UCSD-AML1 (cell line): ENCODE measurements around the gene ZNF608.

Experiments
- DNase-seq: peaks from one replicate; lab custom pipeline; 2025; ENCODE audit not compliant: unreplicated experiment; lab: John Stamatoyannopoulos, UW

Gene ZNF608

DNA sequence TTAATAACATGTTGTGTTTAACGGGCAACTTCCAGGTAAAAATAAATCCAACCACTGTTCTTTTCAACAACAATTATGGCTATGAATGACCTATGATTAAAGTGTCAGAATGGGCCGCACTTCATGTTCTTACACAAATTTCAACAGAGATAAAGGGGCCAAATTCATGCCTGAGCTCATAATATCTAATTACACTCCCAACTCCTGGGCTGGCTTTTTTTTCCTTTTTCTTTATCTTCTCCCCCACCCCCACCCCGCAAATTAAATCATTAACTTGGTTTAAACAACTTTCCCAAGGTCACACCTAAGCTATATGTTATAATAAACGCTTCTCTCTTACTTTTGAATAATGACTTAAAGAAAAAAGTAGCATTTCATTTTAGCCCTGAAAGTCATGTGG is 25.8 kb downstream of the ZNF608 start:
- DNase-seq: no peak

DNA sequence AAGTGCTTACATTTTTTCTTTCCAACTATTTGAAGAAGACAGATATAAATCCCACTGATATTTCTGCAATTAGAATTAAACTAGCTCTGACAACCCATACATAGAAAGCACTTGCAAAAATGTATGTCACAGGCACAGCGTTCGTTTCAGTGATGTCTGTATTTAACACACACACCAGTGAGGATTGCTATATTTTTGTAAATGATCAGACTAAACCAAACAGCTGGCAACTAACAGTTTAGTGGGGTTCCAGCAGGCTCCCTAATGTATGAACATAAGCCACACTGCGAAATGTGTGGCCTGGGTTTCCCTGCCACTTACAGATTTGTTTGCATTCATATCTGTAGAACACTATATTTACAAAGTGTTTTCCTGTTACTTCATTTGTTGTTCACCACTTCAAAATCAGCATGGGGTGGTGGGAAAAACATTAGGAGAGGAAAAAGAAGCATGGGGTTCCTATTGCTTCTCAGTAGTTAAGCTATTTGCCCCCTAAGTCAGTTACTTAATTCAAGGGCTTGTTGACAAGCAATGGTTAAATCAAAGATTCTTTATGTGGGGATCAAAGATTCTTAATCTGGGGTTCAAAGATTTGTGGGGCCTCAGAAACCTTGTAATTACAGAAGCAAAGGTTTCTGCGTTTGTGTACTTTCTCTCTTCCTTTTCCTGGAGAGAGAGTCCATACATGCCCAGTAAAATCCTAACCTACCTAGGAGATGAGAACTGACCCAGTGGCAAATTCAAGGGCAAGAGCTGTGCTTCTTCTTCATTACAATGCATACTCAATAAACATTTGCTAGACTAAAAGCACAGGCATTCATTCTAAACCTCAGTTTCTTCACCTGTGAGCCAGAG is 27.1 kb downstream of the ZNF608 start:
- DNase-seq: no peak

- DNase-seq: no peak
These were observed 28.1 kb downstream of the ZNF608 start for GRCh38 chr5:124718380-124718789.

- no peak for DNase-seq
These were observed 30.3 kb downstream of the ZNF608 start for GRCh38 chr5:124716169-124716568.

DNA sequence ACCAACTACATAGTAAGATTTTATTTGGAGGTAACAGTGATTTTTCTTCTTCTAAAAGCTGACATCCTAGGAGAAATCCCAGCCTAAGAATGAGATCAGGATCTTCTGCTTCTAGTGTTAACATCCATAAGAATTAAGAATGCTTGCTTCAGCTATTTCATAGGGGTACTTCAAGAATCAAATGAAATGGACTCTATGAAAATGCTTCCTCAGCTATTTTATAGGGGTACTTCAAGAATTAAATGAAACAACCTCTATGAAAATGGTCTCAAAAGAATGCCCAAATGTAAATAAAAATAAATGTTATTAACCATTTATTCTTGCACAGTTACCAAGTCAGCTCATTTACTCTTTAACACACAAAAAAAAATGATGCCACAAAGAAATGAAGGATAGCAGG is 31.5 kb downstream of the ZNF608 start:
- DNase-seq: no peak

DNA sequence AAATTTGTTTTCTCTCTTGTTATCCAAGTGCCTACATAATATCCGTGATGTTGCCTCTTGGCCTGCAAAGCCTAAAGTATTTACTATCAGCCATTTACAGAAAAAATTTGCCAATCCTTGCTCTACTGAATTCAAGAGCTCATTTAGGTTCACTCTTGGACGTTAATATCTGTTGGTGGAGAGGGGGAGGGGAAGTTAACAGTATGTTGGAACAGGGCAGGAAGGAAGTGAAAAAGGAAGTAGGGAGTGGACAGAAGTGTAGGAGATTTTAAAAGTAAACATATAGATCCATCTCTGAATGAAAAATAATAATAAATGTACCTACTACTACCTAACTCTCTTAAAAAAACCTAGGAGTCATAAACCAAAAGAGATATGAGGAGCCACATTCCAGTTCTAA is 32.8 kb downstream of the ZNF608 start:
- no peak for DNase-seq

DNA sequence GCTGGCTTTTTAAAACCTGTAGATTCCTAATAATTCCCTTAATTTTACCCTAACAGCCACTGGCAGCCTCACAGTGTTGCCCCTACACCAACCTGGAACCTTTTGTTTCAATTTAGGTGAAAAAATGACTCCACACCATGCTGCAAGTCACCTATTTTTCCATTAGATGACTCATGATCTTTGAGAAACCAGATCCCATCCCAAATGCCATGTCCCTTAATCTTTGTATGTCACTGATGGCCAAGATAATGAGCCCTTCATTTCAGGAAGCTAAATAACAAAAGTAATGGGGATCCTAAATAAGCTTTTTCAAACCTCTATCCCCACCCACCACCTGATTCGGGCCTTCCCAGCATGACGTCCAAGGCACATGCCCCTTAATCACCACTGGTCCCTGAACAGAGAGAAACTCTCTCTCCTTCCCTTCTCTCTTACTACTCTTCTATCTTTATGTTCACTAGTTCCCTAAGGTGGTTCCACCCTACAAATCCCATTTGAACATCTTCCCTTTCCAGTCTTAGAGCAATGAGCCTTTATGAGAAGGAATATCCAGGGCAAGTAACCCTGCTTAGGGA is 33.6 kb downstream of the ZNF608 start:
- no peak for DNase-seq

- no peak for DNase-seq
These were observed 38.4 kb downstream of the ZNF608 start for GRCh38 chr5:124708086-124708485.

DNA sequence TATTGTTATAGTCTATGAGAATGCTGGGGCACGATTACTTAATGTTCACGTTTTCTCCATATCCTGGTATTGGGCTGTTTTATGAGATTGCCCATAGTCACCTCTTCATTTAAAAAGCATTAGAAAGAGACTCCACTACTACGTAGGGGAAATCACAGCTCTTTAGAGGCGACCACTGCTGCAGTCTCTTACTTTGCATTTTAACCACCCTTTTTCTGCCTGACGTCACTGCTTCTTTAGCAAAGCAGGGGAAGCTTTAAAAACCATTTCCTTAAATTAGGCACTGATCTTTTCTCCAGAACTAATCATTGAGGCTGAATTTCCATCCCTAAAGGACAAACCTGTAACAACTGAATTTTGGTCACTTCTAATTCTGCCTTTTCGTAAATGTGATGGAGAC is 38.9 kb downstream of the ZNF608 start:
- no peak for DNase-seq

- DNase-seq: no peak
These were observed 39.6 kb downstream of the ZNF608 start for GRCh38 chr5:124706729-124707361.

- no peak for DNase-seq
These were observed 40.4 kb downstream of the ZNF608 start for GRCh38 chr5:124706051-124706450.

DNA sequence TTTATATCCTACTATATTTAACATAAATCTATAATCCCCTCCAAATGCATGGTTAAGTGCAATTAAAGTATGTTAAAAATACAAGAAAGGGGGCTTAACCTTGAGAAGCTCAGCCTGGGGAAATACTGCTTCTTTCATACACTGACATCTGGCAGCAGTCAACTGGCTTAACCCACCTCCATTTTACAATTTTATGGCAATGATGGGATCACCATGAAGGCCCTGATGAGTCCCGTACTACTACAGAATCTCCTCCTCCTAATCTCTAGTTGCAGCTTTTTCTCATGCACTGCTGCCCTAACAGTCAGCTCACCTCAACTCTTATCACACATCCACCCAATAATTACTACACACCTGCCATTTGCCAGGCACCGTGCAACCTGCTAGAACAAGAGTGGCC is 40.9 kb downstream of the ZNF608 start:
- DNase-seq: no peak

GRCh38 chr5:124704594-124705284 is 41.7 kb downstream of the ZNF608 start:
- no peak for DNase-seq

DNA sequence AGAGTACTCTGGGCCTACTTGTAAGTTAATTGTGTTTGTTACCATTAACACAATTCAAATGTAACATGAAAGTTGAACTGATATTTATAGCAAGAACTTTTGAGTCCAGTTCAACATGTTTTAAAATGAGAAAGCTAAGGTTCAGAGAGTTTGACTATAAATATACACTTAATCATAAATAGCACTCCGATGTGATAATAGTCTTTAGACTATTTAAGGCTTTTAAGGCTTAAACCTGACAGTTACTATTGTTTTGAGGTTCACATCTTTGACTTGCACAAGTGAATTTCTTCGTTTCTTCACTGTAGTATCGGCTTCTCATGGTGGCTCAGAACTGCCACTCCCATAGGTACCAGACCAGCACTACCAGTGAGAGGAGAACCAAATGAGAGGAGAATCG is 42.4 kb downstream of the ZNF608 start:
- DNase-seq: no peak

DNA sequence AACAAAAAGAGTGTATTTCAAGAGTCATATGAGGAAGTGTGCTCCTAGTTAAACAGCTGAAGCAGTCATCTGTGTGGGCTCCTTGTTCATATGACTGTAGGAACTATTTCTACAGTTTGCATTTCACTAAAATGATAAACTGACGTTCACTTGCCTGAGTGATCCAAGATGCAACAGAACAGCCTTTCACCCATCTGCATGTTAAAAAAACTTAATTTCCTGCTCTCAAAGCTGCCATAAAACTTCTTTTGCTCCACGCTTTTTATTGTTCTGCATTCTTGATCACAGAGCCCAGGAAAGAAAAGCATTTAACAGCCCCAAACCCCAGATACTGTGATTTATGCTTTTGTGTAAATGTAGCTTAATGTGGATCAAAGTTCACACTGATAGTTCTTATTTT is 43.9 kb downstream of the ZNF608 start:
- DNase-seq: no peak

DNA sequence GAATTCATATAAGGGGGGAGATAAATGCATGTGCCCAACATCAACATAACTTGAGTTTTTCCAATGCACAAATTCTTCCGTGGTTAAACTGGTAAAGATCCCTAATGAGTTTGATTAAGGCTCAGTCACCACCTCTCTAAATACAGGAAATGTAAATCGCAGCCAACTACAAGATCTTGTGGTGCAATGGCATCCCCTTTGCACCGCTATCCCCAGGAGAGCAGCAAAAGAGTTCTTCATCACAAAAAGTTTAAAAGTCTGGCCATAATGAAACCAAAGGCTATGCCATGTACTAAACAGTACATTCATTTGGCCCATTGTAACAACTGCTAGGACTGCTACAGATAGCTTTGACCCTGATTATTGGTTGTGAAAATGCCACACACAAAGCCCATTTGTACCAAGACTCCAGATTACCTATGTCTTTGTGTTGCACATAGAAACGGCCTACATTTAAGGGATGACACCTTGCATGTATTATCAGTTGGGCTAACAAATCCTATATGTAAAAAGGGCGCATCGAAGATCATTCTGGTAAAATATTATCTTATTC is 44.5 kb downstream of the ZNF608 start:
- DNase-seq: no peak

DNA sequence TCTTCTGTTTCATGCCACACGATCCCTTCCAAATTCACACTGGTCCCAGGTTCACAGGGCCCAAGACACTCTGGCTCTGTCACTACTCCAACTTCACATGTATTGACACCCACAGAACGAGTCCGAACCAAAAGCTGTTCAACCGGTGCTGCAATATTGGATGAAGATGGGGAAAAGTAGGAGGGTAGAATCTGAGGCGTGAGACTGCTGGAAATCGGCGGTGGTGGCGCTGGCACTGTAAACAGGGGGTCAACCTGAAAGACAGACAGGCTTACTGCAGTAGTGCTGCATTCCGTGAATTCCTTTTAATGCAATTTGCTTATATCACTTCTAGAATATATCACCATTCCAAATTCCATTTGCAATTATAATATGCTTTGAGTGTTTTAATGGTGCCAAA is 45.4 kb downstream of the ZNF608 start:
- DNase-seq: no peak

DNA sequence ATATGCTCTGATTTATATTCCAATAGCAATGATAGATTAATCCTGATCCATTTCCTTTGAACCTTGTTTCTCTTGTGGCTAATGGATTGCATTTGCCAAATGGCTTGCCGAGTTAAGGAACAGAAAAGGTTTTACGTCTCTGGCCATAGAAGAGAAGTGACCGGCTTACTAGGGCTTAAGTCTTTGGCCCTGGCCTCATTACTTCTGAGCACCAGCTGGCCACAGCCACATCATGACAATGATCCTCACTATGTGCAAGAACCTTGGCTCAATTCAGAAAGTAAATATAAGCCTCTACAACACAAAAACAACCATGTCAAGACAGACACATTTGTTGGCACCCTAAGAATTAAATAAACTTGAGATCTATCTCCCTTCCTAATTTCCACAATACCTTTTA is 46.1 kb downstream of the ZNF608 start:
- no peak for DNase-seq

DNA sequence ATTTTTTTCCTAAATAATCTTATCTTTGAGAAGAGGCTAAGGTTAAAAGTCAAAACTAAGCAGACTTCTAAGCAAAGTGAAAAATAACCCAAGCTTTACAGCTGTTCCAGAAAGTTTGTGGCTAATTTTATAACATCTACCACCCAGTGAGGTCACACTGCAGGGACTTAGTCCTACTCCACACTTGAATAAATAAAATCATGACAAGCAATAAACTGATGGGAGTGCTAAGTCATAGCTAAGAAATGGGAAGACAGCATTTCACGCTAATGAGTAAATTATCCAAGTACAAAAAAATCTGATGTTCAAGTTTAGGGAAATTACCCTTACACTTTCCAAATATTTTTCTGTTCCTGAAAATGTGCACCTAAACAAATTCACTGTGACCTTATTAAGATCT is 47.7 kb downstream of the ZNF608 start:
- no peak for DNase-seq

GRCh38 chr5:124697933-124698591 is 48.4 kb downstream of the ZNF608 start:
- DNase-seq: no peak

DNA sequence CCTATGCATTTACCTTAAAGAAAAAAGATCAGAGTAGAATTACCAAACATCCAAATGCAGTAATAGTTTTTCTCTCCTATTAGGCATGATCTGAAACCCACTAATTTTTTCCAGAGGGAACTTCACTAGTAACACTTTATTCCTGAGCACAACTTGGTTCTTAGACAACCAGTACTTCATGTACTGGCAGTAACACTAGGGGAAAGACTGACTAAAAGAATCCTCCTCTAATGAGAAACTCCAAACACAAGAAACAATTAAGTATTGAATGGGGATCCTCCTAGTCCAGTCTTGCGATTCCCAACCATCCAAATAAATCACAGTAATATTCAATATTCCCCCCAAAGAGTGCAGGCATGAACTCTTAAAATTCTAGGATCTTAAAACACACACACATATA is 48.9 kb downstream of the ZNF608 start:
- no peak for DNase-seq
